Left lung (tissue), 14 donors: Measurements from ENCODE around the gene SYNM. TPM values are rescaled to one million over a fixed set of nuclear protein-coding genes. Genes with fewer than 3 reads are reported as not detected.
A peak's percentile ranks its signal among the peaks of the same experiment; 100 is the strongest.

Source experiments
- ATAC-seq: fragments of 200-7000 bp; cut with Tn5 transposase; one replicate; pipeline ENCODE4 v1.9.1; 2020; ENCODE audit warnings: moderate library complexity
- DNase-seq, 4 donors: peaks; one replicate each; pipeline ENCODE4 v3.0.0-alpha.2; 2013 to 2020
- H3K27ac ChIP-seq, 2 donors: fragments of 200-600 bp; sonication (generic) in 1 of 2; one replicate each; pipeline versions ENCODE4 v1.5.0 to v1.8.0; 2020 to 2021
- H3K27me3 ChIP-seq, 2 donors: fragments of 200-600 bp; sonication (generic) in 1 of 2; one replicate each; pipeline versions ENCODE4 v1.5.0 to v1.8.0; 2020 to 2021
- H3K36me3 ChIP-seq, 2 donors: fragments of 200-600 bp; sonication (generic) in 1 of 2; one replicate each; pipeline versions ENCODE4 v1.5.0 to v1.8.0; 2020 to 2021
- H3K4me1 ChIP-seq, 2 donors: fragments of 200-600 bp; one replicate each; pipeline ENCODE4 v1.8.0; 2021
- H3K4me3 ChIP-seq, 2 donors: fragments of 200-600 bp; sonication (generic) in 1 of 2; one replicate each; pipeline versions ENCODE4 v1.5.0 to v1.8.0; 2020 to 2021; ENCODE audit warnings: mild to moderate bottlenecking in 1 of 2
- H3K9me3 ChIP-seq, 2 donors: fragments of 200-600 bp; sonication (generic) in 1 of 2; one replicate each; pipeline versions ENCODE4 v1.5.0 to v1.8.0; 2020 to 2021
- CTCF ChIP-seq, 2 donors: fragments of 200-600 bp; sonication (generic) in 1 of 2; IDR thresholded peaks; one replicate each; pipeline versions ENCODE4 v1.5.0 to v1.8.0; 2021; ENCODE audit warnings: antibody characterized with exemption in 2 of 2
- intact Hi-C, 2 donors: fragments of 100-400 bp; cut with DNase I; formaldehyde crosslinking; loops; one replicate each; pipeline versions ENCODE4 v1.11.2 to v1.14.2; 2022
- long read RNA-seq, 12 donors: library from polyadenylated mRNA in 2 of 12; unstranded in 2 of 12; transcript quantifications; one replicate each; pipeline ENCODE4 v2.0.0 and lab custom pipeline, GENCODE V29; 2019 to 2026
- polyA plus RNA-seq, 6 donors: library from polyadenylated mRNA; unstranded; fragments of 120-200 nt; gene quantifications; one replicate each; pipeline ENCODE4 v1.2.1, GENCODE V29; 2013; ENCODE audit not compliant: insufficient read length in 6 of 6
- total RNA-seq, 2 donors: library from RNA; stranded (reverse); fragmentation: NEBNext Ultra II Directional; extraction: Animal tissue kit (Norgen Biotek cat#: 25700); gene quantifications; one replicate each; pipeline ENCODE4 v1.2.1, GENCODE V29; 2021
- donor health status: DM: no; HTN: yes; CAD: no.
- donor health status: DM: no; HTN: no; CAD: no.

Gene SYNM
- total RNA-seq (10 to 100 TPM; 15.3 to 17.6 TPM), polyA plus RNA-seq (1 to 10 TPM; 5.6 to 7.2 (median 6.8) TPM)
- long read RNA-seq, donor 1, full-length matches to known transcripts: 2 of 2 reads
- long read RNA-seq, donor 1, partial matches to known transcripts: 0 of 2 reads
- long read RNA-seq, donor 1, other reads (novel, unspliced or antisense): 0 of 2 reads
- long read RNA-seq, donor 2, full-length matches to known transcripts: 1 of 1 reads
- long read RNA-seq, donor 2, partial matches to known transcripts: 0 of 1 reads
- long read RNA-seq, donor 2, other reads (novel, unspliced or antisense): 0 of 1 reads
- long read RNA-seq, donor 3, partial matches to known transcripts: 33 of 33 reads
- long read RNA-seq, donor 3, other reads (novel, unspliced or antisense): 0 of 33 reads
- long read RNA-seq, donor 4, full-length matches to known transcripts: 1 of 3 reads
- long read RNA-seq, donor 4, partial matches to known transcripts: 1 of 3 reads
- long read RNA-seq, donor 4, other reads (novel, unspliced or antisense): 1 of 3 reads
- long read RNA-seq, donor 5, full-length matches to known transcripts: 3 of 3 reads
- long read RNA-seq, donor 5, partial matches to known transcripts: 0 of 3 reads
- long read RNA-seq, donor 5, other reads (novel, unspliced or antisense): 0 of 3 reads
- long read RNA-seq, donor 6, full-length matches to known transcripts: 2 of 2 reads
- long read RNA-seq, donor 6, partial matches to known transcripts: 0 of 2 reads
- long read RNA-seq, donor 6, other reads (novel, unspliced or antisense): 0 of 2 reads
- long read RNA-seq, donor 7, full-length matches to known transcripts: 1 of 1 reads
- long read RNA-seq, donor 7, partial matches to known transcripts: 0 of 1 reads
- long read RNA-seq, donor 7, other reads (novel, unspliced or antisense): 0 of 1 reads
- long read RNA-seq, donor 8: 0 reads
- long read RNA-seq, donor 9: 0 reads
- long read RNA-seq, donor 10: 0 reads
- long read RNA-seq, donor 11: 0 reads
- long read RNA-seq, donor 12, full-length matches to known transcripts: 1 of 1 reads
- long read RNA-seq, donor 12, partial matches to known transcripts: 0 of 1 reads
- long read RNA-seq, donor 12, other reads (novel, unspliced or antisense): 0 of 1 reads

GRCh38 chr15:99104788-99105513 lies at the start of gene SYNM:
Gene SYNM, plus strand, starts transcription at chr15:99105080. Its CDS starts 120 bp downstream, at chr15:99105200.
- H3K27me3 ChIP-seq: peaks cover 22 to 86% of the 10 kb centered on the region in 2 donors
- DNase-seq (peak; percentile 44 to 87 (median 66)), ATAC-seq (peak; percentile 95)

GRCh38 chr15:99055555-99056134 lies 49.2 kb upstream of the SYNM start:
- H3K9me3 ChIP-seq: no peaks in the 10 kb centered on the region

More at GRCh38 chr15:99104788-99105513, at the start of gene SYNM:
- no peaks in the 10 kb centered on the region for H3K9me3 ChIP-seq
- H3K36me3 ChIP-seq: no peaks in the 10 kb centered on the region
- intact Hi-C loops: no loop called here
- peak within 1 kb of the TSS; percentile 35 to 57 for H3K27ac ChIP-seq
- TF ChIP-seq CTCF (IDR thresholded peaks at IDR 0.05): peak; percentile 69 to 82
- H3K4me3 ChIP-seq: peak within 1 kb of the TSS; percentile 43 to 45
- peaks cover 6 to 19% of the 10 kb centered on the region in 2 donors for H3K4me1 ChIP-seq

GRCh38 chr15:99057020-99057419 lies 47.9 kb upstream of the SYNM start:
- no peak for DNase-seq
- ATAC-seq: no peak
- no peak for TF ChIP-seq CTCF (IDR thresholded peaks at IDR 0.05)
- peaks cover 0 to 16% of the 10 kb centered on the region in 2 donors for H3K4me1 ChIP-seq
- H3K4me3 ChIP-seq: no peak overlapping the region
- no peaks in the 10 kb centered on the region for H3K36me3 ChIP-seq
- no peaks in the 10 kb centered on the region for H3K9me3 ChIP-seq
- H3K27me3 ChIP-seq: peaks cover 0 to 41% of the 10 kb centered on the region in 2 donors
- no peak overlapping the region for H3K27ac ChIP-seq
- intact Hi-C loops: no loop called here

More at GRCh38 chr15:99055555-99056134, 49.2 kb upstream of the SYNM start:
- Histone ChIP-seq H3K4me1 (peaks cover 0 to 16% of the 10 kb centered on the region in 2 donors), H3K36me3 (no peaks in the 10 kb centered on the region), H3K27me3 (peaks cover 0 to 28% of the 10 kb centered on the region in 2 donors), H3K27ac (no peak overlapping the region), H3K4me3 (no peak overlapping the region)
- intact Hi-C loops: no loop called here
- DNase-seq: no peak
- no peak for ATAC-seq
- no peak for TF ChIP-seq CTCF (IDR thresholded peaks at IDR 0.05)

DNA sequence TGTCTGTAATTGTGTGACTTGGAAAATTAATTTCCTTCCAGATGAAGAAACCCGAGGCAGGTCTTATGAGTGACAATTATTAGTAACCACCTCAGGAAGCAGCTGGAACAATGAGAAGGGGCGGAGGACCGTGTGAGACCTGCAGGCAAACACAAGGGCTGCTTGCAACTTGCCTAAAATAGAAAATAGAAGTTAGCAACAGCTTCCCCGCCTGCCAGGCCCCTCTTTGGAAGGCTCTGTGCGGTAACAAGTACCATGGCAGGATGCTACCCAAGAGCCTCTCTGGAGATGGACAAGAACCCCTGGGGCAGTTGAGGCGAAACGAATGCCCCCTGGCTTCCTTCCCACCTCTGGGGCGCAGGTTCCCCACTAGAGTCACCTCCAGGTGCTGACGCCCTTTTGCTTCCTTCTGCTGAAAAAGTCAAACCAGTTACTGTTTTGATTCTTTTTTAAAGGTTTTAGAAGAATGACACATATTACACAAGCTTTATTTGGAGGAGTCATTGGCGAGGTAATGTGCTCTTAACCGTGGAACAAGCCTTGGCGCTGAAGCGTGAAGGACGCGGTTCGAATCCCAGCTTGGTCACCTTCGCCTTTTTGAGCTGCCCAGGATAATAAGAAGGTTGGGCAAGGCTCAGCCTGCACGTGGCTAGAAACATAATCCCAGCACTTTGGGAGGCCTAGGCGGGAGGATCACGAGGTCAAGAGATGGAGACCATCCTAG lies 47.0 kb upstream of the SYNM start:
- Histone ChIP-seq H3K36me3 (no peaks in the 10 kb centered on the region), H3K4me1 (peaks cover 0 to 16% of the 10 kb centered on the region in 2 donors), H3K4me3 (peak overlapping the region in 1 of 2 donors; percentile 24), H3K27me3 (peaks cover 0 to 50% of the 10 kb centered on the region in 2 donors), H3K9me3 (no peaks in the 10 kb centered on the region), H3K27ac (peak overlapping the region; percentile 2 to 28)
- no peak for TF ChIP-seq CTCF (IDR thresholded peaks at IDR 0.05)
- intact Hi-C loops: no loop called here
- DNase-seq: peak in 1 of 4 donors; percentile 21
- no peak for ATAC-seq
